HL-60 (cell line): ENCODE data around the gene RAB26.

Experiments
- GABPA ChIP-seq: IDR thresholded peaks from 2 replicates; pipeline ENCODE4 v1.6.1; 2012; ENCODE audit warnings: low read depth
- POLR2AphosphoS5 ChIP-seq: IDR thresholded peaks from 2 replicates; pipeline ENCODE4 v1.6.1; 2012; ENCODE audit warnings: low read depth
- TF ChIP-seq, protein P1 (sequence below): IDR thresholded peaks from one replicate; pipeline ENCODE4 v1.5.1; 2011; ENCODE audit warnings: low read length, control low read depth, inconsistent platforms; ENCODE audit not compliant: insufficient read depth
- TF ChIP-seq, protein P2 (sequence below): IDR thresholded peaks from 2 replicates; pipeline ENCODE4 v1.6.1; 2012; ENCODE audit warnings: low read depth; ENCODE audit not compliant: insufficient replicate concordance

DNA sequence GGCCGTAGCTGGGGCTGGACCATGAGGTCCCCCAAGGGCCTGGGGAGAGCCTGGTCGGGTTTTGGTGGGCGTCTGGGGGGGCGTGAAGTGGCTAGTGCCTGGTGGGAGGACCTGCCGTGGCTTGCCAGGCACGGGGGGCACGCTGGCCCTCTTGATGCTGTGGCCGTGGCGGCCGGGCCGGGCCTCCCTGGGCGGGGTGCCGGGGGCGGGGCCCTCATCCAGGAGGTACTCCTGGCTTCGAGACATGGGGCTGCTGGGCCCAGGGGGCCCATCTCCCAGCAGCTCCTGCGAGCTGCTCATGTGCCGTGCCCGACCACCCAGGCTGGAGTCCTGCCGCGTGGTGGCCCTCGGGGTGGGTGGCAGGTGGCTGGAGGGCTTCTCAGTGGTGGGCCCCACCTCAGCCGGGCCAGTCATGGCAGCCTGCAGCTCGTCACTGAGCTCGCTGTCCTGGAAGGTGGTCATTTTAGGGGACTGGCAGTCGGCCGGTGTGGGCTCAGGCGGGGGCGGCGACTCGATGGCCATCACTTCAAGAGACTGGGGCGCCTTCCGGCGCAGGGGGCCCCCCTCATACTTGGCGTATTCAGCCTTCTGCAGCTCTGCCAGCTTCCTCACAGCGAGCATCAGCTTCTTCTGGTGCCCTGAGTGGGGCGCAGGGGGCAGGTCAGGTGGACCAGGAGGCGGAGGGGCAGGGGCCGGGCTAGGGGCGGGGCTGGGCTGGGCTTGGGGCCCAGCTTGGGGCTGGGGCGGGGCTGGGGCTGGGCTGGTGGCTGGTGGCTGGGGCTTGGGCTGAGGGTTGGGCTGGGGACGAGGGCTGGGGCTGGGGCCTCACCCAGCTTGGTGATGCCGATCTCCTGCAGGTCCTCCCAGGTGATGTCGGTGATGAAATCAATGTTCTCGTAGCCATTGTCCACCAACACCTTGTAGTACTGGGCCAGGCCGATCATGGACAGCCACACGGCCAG lies 32.8 kb downstream of the RAB26 start:
- TF ChIP-seq, protein P1, sequence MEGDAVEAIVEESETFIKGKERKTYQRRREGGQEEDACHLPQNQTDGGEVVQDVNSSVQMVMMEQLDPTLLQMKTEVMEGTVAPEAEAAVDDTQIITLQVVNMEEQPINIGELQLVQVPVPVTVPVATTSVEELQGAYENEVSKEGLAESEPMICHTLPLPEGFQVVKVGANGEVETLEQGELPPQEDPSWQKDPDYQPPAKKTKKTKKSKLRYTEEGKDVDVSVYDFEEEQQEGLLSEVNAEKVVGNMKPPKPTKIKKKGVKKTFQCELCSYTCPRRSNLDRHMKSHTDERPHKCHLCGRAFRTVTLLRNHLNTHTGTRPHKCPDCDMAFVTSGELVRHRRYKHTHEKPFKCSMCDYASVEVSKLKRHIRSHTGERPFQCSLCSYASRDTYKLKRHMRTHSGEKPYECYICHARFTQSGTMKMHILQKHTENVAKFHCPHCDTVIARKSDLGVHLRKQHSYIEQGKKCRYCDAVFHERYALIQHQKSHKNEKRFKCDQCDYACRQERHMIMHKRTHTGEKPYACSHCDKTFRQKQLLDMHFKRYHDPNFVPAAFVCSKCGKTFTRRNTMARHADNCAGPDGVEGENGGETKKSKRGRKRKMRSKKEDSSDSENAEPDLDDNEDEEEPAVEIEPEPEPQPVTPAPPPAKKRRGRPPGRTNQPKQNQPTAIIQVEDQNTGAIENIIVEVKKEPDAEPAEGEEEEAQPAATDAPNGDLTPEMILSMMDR, result no peak
- no peak for TF ChIP-seq POLR2AphosphoS5
- TF ChIP-seq GABPA, result no peak
- TF ChIP-seq, protein P2, sequence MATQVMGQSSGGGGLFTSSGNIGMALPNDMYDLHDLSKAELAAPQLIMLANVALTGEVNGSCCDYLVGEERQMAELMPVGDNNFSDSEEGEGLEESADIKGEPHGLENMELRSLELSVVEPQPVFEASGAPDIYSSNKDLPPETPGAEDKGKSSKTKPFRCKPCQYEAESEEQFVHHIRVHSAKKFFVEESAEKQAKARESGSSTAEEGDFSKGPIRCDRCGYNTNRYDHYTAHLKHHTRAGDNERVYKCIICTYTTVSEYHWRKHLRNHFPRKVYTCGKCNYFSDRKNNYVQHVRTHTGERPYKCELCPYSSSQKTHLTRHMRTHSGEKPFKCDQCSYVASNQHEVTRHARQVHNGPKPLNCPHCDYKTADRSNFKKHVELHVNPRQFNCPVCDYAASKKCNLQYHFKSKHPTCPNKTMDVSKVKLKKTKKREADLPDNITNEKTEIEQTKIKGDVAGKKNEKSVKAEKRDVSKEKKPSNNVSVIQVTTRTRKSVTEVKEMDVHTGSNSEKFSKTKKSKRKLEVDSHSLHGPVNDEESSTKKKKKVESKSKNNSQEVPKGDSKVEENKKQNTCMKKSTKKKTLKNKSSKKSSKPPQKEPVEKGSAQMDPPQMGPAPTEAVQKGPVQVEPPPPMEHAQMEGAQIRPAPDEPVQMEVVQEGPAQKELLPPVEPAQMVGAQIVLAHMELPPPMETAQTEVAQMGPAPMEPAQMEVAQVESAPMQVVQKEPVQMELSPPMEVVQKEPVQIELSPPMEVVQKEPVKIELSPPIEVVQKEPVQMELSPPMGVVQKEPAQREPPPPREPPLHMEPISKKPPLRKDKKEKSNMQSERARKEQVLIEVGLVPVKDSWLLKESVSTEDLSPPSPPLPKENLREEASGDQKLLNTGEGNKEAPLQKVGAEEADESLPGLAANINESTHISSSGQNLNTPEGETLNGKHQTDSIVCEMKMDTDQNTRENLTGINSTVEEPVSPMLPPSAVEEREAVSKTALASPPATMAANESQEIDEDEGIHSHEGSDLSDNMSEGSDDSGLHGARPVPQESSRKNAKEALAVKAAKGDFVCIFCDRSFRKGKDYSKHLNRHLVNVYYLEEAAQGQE, result no peak
